ENCODE results near the gene CYTH1.

DNA sequence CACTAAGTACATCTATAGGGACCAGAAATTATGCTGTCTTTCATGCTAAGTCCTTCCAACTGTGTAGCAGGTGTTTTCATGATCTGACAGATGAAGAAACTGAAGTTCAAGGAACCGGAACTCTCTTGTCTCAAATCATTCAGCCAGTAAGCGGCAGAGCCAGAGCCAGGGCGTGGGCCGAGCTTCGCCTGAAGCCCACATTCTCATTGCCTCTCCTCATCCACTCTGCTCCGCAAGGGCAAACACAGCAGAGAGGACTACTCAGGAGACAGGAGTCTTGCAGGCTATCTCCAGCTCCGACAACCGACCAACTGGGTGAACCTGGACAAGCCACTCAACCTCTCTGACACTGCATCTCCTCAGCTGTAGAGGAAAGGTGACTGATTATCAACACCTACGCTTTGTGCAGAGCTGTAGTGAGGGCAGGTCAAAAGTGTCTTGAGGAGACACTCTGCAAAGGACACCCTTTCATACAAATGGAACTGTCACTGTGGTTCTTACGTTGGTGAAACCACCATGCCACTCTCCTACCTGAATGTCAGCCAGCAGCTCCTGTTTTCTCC lies 72.9 kb downstream of the CYTH1 start:
- TF ChIP-seq CTCF (IDR thresholded peaks at IDR 0.05; ENCODE audit: insufficient read depth, low read depth, low read length) = no peak
- no peak for TF ChIP-seq EZH2 (IDR thresholded peaks at IDR 0.05; ENCODE audit: insufficient read depth, low read length)

All from astrocyte (in vitro differentiated cells and primary cell).